Activated CD4-positive, alpha-beta T cell treated with anti-CD3 and anti-CD28 coated beads, Interleukin-2, amount 50 U/mL, for 24 hours (primary cell): ENCODE measurements around the gene EPS8L2.
"Not testable (repeated sequence)": the region's sequence is repeated elsewhere in the genome, so short reads cannot be mapped to it uniquely, and the experiment has no call there.

ENCODE experiments used
- DNase-seq, 2 donors: peaks; one replicate each; pipeline ENCODE4 v3.0.0-alpha.2; 2020; ENCODE audit warnings: low read depth in 1 of 2, low spot score in 1 of 2

Gene EPS8L2

DNA sequence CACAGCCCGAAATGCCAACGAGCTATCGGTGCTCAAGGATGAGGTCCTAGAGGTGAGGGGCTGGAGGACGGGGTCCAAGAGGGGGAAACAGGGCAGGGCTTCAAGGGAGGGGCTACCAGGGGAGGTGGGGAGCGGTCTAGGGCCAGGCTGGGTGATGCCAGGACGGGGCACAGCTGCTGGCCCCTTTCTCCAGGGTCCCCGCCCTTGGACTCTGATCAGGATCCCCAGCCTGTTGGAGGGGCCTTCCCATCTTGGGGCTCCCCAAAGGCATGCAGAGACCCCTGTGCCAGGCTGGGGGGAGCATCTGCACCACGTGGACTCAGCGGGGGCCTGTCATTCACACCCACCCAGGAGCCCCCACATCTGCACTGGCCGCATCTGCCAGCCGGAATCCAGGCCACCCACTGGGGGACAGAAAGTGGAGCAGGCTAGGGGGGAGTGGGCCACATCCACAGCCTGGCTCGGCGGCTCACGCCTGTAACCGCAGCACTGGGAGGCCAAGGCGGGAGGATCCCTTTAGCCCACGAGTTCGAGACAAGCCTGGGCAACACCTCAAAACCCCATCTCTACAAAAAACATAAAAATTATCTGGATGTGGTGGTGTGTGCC lies 18.9 kb downstream of the EPS8L2 start:
- DNase-seq = no peak

DNA sequence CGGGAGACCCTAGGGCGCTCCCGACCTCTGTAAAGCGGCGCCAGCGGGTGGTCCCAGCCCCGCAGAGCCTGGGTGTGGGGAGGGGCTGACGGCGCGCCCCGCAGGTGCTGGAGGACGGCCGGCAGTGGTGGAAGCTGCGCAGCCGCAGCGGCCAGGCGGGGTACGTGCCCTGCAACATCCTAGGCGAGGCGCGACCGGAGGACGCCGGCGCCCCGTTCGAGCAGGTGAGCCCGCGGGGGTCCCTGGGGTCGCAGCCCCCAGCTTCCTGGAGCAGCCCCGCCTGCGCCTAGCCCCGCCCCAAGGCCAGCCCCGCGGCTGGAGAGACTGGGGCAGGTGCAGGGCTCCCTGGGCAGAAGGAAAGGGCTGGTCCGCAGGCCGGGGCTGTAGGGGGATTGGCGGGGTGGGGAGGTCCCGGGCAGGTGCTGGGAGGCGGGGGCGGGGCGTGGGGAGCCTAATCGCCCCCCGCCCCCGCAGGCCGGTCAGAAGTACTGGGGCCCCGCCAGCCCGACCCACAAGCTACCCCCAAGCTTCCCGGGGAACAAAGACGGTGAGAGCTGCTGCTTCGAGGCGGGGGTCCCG lies 19.7 kb downstream of the EPS8L2 start:
- DNase-seq = no peak

DNA sequence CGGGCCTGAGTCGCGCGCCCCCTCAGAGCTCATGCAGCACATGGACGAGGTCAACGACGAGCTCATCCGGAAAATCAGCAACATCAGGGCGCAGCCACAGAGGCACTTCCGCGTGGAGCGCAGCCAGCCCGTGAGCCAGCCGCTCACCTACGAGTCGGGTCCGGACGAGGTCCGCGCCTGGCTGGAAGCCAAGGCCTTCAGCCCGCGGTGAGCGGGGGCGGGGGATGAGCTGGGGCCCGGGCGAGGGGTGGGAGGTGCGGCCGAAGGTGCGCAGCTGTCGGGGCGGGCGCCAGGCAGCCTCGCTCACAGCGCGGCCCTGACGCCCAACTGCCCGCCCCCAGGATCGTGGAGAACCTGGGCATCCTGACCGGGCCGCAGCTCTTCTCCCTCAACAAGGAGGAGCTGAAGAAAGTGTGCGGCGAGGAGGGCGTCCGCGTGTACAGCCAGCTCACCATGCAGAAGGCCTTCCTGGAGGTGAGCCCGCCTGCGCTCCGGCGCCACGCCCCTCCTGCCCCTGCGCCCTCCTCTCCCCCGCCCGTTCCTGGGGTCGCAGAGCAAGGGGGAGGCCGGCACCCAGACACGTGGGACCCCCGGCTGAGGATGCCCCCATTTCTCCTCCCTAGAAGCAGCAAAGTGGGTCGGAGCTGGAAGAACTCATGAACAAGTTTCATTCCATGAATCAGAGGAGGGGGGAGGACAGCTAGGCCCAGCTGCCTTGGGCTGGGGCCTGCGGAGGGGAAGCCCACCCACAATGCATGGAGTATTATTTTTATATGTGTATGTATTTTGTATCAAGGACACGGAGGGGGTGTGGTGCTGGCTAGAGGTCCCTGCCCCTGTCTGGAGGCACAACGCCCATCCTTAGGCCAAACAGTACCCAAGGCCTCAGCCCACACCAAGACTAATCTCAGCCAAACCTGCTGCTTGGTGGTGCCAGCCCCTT lies 20.5 kb downstream of the EPS8L2 start:
- peak in 1 of 2 donors; percentile 32 for DNase-seq

DNA sequence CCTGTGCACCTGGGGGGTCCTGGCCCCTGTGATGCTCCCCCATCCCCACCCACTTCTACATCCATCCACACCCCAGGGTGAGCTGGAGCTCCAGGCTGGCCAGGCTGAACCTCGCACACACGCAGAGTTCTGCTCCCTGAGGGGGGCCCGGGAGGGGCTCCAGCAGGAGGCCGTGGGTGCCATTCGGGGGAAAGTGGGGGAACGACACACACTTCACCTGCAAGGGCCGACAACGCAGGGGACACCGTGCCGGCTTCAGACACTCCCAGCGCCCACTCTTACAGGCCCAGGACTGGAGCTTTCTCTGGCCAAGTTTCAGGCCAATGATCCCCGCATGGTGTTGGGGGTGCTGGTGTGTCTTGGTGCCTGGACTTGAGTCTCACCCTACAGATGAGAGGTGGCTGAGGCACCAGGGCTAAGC lies 21.3 kb downstream of the EPS8L2 start:
- DNase-seq = no peak

DNA sequence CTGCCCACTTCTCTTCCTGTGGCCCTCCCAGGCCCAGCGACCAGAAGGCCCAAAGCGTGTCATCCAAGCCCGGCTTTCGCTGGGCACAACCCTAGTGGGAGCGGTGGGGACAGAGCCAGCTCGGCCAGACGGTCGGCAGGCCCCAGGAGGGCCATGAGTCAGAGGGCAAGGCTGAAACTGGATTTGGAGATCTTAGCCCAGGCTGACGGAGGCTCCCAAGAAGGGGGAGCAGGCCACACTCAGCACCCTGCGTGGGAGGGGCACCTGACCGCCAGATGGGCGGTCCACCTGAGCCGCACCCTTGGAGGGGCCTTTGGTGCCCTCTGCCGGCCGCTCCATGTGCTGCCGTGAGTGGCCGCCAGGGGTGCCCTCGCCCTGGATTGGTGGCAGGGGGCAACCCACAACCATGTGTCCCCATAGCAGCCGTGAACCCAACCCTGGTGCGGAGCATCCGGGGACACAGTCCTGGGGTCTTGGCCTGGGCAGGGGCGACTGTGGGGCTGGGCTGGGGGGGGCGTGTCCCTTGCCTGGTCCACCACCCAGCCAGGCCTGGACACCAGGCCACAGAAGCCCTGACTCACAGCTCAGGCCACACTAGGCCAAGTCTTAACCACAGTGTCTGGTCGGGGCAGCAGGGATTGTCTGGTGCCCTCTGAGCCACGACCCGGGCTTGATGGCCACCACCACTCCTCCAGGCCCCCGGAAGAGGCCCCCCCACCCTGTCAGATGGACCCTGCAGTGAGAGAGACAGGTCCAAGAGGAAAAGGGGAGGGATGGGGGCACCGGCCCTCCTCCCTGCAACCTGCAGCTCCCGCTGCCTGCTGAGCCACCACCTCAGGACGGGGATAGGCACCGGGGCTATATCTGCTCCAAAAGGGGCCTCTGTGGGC lies 22.1 kb downstream of the EPS8L2 start:
- peak; percentile 59 to 62 for DNase-seq

DNA sequence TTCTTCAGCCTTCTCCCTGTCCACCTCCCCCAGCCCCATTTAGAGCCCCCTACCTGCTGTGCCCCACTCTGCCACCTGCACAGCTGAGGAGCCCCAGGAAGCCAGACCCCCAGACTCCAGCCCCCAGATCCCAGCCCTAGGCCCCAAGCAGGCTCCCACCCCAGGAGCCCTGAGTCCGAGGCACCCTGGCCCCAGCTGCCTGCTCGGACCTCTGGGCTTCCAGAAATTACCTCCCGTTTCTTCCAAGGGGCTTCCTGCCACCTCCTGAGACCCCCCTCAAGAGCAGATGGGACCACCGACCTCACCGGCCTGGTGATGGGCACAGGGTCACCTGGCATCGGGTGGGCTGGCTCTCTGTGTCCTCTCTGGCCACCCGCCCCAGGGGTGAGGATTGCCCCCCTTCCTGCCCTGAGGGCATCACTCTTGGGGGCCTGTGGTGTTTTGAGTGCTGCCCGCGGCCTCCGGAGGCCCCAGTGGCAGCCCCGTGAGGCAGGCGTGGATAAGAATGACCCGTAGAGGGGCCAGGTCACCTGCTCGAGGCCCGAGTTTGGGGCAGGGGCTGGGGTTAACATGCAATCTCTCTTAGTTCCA lies 23.0 kb downstream of the EPS8L2 start:
- DNase-seq = no peak

DNA sequence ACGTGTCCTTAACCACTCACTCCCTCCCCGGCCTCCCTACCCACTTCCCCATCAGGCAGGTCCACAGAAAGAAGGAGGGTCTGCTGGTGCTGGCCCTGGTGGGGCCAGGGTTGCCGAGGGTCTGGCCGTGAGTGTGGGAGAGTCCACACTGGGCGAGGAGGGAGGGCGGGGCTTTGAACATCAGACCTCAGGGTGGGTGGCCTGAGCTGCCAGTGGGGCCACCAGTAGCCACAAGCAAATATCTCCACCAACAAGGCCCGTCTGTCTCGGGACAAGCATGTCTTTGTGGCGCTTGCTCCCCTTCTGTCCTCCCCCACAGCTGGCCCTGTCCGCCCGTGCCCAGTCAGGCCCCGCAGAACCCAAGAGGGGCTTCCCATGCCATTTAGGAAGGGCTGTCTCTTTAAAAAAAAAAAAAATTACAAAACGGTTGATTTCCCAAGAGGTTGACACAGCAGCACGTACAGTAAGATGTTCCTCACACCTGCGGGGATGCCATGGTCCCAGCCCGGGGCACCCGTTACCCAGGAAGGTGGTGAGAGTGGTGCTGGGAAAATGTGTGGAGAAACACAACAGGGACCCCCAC lies 23.6 kb downstream of the EPS8L2 start:
- no peak for DNase-seq

DNA sequence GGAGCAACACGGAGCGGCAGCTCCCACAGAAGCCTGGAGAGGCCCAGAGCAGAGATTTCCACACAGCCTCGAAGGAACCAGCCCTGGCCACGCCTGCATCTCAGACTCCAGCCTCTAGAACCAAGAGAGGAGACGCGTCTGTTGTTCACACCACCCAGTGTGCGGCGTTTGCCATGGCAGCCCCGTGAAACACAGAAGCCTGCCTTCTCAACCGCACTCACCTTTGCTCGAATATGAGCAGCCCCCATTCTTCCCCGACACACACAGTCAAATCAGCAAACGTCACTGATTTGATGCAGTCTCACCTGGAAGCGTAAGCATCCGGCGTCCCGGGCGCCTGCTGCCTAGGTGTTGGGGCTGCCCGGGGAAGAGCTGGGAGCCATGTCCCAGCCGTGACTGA lies 27.0 kb downstream of the EPS8L2 start:
- no peak for DNase-seq

DNA sequence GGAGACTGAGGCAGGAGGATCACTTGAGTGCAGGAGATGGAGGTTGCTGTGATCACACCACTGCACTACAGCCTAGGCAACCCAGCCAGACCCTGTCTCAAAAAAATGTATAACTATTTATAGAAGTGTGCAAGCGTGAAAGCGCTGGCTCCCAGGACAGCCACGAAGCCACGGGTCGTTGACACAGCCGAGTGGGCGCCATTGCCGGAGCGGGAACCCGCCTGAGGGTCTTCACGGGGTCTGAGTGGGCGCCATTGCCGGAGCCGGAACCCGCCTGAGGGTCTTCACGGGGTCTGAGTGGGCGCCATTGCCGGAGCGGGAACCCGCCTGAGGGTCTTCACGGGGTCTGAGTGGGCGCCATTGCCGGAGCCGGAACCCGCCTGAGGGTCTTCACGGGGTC lies 28.5 kb downstream of the EPS8L2 start:
- not testable (repeated sequence) for DNase-seq

DNA sequence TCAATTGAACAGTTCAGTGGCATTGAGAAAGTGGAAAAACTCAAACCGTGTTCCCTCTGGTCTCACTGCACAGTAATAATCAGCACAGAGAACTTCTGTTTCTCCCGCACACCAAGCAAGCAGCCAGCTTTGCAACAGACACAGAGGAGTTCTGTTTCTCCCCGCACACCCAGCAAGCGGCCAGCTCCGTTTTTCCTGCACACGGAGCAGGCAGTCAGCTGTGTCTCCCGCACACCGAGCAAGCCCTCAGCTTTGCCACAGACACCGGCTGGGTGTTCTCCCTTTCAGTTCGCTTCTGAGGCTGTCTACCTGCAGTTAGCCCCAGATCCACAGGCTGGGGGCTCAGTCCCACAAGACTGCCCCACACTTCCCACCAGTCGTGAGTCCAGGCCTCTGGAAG lies 31.3 kb downstream of the EPS8L2 start:
- DNase-seq = no peak

DNA sequence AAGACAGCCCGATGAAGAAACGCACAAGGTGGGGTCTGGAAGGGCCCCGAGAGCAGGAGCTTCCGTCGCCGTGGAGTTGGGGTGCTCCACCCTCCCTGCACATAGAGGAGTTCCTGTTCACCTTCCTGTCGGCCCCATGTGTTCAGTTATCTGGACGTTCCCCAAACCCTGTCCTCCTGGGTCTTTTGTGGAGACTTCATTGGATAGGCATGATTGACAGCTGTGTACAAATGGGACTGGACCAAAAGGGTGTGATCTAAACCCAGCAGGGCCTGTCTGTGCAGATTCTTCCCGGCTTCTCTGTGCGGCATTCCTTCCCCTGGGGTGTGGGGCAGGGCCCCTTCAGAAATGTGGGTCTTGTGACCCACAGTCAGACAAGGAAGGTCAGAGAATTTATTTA lies 31.9 kb downstream of the EPS8L2 start:
- not testable (repeated sequence) for DNase-seq

DNA sequence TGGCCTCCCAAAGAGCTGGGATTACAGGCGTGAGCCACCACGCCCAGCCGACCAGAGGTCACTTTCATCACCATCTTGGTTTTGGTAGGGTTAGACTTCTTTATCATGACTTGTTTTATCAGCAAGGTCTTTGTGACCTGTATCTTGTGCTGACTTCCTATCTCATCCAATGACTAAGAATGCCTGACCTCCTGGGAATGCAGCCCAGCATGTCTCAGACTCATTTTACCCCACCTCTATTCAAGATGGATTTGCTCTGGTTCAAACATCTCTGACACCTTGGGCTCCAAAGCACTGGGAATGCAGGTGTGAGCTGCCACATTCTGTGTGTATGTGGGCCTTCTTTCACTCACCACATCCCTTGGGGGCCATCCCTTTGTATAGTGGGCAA lies 36.1 kb downstream of the EPS8L2 start:
- no peak for DNase-seq

DNA sequence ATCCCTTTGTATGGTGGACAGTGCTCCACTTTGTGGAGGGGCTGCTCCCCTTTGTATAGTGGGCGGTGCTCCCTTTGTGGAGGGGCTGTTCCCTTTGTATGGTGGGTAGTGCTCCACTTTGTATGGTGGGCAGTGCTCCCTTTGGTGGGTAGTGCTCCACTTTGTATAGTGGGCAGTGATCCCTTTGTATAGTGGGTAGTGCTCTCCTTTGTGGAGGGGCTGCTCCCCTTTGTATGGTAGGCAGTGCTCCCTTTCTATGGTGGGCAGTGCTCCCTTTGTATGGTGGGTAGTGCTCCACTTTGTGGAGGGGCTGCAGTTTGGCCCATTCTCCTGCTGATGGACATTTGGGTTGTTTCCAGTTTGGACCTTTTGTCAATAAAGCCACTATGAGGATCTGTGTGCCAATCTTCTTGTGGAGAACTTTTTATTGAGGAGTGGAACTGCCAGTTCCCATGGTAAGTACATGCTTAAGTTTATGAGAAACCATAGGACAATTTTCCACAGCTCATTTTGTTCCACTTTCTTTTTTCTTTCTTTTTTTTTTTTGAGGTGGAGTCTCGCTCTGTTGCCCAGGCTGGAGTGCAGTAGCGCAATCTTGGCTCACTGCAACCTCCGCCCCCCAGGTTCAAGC lies 36.7 kb downstream of the EPS8L2 start:
- DNase-seq = no peak

DNA sequence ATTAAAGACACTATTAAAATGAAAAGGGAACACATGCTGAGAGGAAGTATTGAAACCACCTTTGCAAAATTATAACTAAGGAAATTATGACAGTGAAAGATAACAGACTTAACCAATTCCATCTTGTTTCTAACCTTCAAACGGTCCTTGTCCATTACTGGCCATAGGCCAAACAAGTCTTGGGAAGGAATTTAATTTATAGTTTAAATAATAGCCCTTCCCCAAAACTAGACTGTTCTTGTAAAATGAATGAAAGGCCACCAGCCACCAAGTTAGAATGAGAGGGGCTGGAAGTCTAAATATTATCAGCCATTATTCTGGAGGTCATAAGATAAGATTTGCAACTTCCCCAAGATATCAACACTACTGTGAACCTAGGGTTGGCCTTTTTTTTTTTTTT lies 39.4 kb downstream of the EPS8L2 start:
- DNase-seq = no peak

DNA sequence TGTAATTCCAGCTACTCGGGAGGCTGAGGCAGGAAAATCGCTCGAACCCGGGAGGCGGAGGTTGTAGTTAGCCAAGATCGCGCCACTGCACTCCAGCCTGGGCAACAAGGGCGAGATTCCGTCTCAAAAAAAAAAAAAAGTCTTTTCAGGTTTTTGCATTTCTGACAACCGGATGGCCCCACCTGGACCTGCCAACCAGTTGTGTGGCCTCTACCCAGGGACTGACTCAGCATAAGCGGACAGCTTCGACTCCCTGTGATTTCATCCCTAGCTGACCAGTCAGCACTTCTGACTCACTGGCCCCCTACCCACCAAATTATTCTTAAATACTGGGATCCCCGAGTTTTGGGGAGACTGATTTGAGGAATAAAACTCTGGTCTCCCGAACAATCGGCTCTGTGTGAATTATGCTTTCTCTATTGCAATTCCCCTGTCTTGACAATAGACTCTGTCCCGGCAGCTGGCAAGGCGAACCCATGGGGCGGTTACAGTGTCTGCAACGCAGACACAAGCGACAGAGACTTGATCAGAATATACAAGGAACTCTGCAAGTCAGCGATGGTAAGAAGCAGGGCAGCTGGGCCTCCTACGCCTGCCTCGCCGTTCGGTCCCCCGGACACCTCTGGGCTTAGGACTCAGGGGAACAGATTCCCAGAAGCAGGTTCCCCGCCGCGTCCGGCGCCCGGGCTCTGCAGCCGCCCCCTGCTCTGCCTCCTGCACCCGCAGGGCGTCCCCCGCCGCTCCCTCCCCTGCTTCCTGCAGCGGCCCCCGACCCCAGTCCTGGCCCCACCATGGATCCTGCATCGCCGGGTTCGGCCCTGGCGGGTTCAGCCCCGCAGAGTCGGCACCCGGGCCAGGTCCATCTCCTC lies 40.5 kb downstream of the EPS8L2 start:
- no peak for DNase-seq

DNA sequence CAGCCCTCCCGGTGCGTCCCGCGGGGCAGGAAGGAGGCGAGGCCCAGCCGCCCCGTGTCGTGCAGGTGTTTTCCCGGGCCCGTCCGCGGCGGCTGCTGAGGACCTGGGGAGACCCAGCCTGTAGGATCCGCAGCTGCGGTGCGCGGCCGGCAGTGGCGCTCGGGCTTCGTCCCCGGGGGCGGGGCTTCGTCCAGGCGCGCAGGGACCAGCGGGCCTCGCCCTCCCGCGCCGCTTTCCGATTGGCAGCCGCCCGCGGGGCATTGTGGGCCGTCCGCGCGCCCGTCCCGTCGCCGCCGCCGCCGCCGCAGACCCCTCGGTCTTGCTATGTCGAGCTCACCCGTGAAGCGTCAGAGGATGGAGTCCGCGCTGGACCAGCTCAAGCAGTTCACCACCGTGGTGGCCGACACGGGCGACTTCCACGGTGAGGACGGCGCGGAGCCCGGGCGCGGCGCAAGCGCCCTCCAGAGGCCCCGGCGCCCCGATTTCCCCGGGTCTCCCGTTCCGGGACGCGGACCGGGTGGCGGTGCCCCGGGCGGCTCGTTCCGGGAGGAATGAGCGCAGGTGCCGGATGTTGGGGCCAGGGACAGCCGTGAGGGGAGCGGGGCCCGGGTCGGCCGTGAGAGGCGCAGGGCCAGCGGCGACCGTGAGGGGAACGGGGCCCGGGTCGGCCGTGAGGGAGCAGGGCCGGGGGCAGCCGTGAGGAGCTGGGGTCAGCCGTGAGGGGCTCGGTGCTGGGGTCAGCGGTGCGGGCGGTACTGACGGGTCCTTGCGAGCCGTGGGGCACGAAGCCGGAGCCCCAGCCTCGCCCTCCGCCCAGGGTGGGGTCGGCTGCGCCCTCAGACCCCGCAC lies 41.4 kb downstream of the EPS8L2 start, which contains the start of gene TALDO1:
TALDO1 (plus strand) TSS at position 307 of the 849 bp plus-strand sequence; CDS start at position 325, 18 bp downstream.
- DNase-seq = peak; percentile 67 to 79

DNA sequence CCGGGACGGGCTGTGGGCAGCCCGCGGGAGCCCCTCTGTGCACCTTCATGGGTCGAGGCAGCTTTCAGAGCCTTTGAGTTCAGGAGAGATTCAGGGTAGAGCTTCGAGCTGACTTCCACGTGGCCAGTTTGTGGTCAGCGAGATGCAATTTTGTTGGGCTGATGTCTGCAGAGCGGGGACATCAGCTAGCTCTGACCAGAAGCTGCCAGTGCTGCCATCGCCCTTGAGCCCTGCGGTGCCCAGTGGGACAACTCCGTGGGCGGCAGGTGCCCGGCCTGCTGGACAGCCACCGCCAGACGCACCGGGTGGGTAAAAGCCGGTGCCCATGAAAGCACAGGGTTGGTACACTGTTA lies 42.0 kb downstream of the EPS8L2 start:
- no peak for DNase-seq

DNA sequence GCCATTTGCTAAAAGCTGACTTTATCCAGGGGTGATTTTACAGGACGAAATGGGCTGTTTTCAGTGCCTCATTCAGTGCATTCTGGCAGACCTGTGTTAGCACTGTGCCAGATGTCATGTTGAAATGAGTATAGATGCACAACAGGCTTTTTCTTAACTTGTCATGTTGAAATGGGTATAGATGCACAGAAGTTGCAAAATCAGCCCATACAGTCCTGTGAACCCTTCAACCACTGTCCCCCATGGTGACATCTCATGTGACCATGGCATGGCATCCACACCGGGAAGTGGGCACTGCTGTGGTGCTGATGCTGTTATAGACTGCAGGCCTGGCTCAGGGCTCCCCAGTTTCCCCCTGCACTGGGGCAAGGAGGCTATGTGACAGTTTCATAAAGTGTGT lies 43.7 kb downstream of the EPS8L2 start:
- no peak for DNase-seq
